Suprapubic skin (tissue), 3 donors: ENCODE data around the gene PROK2.

Experiments used
- CTCF ChIP-seq, 2 donors: fragments of 200-600 bp in 1 of 2; fragments of 450-650 bp in 1 of 2; sonication (generic) in 1 of 2; IDR thresholded peaks; one replicate each; pipeline ENCODE4 v1.5.1; 2016 to 2019; ENCODE audit warnings: antibody characterized with exemption in 2 of 2, mild to moderate bottlenecking in 1 of 2, moderate library complexity in 1 of 2
- POLR2A ChIP-seq, 2 donors: fragments of 450-650 bp; IDR thresholded peaks; one replicate each; pipeline ENCODE4 v1.6.1; 2017; ENCODE audit warnings: antibody characterized with exemption in 2 of 2, mild to moderate bottlenecking in 2 of 2, moderate library complexity in 2 of 2

GRCh38 chr3:71725271-71725991 is 59.5 kb downstream of the PROK2 start, which contains the start of gene EIF4E3:
- TF ChIP-seq CTCF (IDR thresholded peaks at IDR 0.05) (no peak), POLR2A (IDR thresholded peaks at IDR 0.05) (no peak)
